BLaER1 treated with 17β-estradiol and CSF1 and Interleukin-3, amounts not matched to agents 10 nM and 100 nM (cell line): ENCODE measurements around the gene OSBPL10.

Experiments
- H3K27ac ChIP-seq, 11 experiments: shearing (Covaris generic); formaldehyde crosslinking; 2 replicates each; pipeline ENCODE4 v1.8.1; 2022
- H3K27me3 ChIP-seq, 11 experiments: shearing (Covaris generic); formaldehyde crosslinking; 2 replicates each; pipeline ENCODE4 v1.8.1; 2022
- H3K36me3 ChIP-seq, 11 experiments: shearing (Covaris generic); formaldehyde crosslinking; 2 replicates each; pipeline ENCODE4 v1.8.1; 2022
- H3K4me1 ChIP-seq, 10 experiments: shearing (Covaris generic); formaldehyde crosslinking; 2 replicates each; pipeline ENCODE4 v1.8.1; 2022
- H3K4me2 ChIP-seq, 11 experiments: shearing (Covaris generic); formaldehyde crosslinking; 2 replicates each; pipeline ENCODE4 v1.8.1; 2022
- H3K4me3 ChIP-seq, 10 experiments: shearing (Covaris generic); formaldehyde crosslinking; 2 replicates each; pipeline ENCODE4 v1.8.1; 2022
- H3K9ac ChIP-seq, 11 experiments: shearing (Covaris generic); formaldehyde crosslinking; 2 replicates each; pipeline ENCODE4 v1.8.1; 2022
- H3K9me3 ChIP-seq, 11 experiments: shearing (Covaris generic); formaldehyde crosslinking; replicated peaks in 1 of 11; 2 replicates each; pipeline ENCODE4 v1.8.1; 2022
- H4K20me1 ChIP-seq, 11 experiments: shearing (Covaris generic); formaldehyde crosslinking; 2 replicates each; pipeline ENCODE4 v1.8.1; 2022
- Cebpa-rat ChIP-seq, 11 experiments: shearing (Covaris generic); IDR thresholded peaks; 2 replicates each; pipeline ENCODE4 v1.8.1; 2022

OSBPL10 gene

GRCh38 chr3:31829010-31829409 is 152.1 kb downstream of the OSBPL10 start:
- no peaks in the 10 kb centered on the region for H3K4me1 ChIP-seq
- no peak overlapping the region for H3K27ac ChIP-seq
- no peaks in the 10 kb centered on the region for H3K27me3 ChIP-seq
- no peak for TF ChIP-seq Cebpa-rat (IDR thresholded peaks at IDR 0.05)
- H3K4me2 ChIP-seq = no peak overlapping the region
- H3K36me3 ChIP-seq = no peaks in the 10 kb centered on the region
- H3K9me3 ChIP-seq = peaks cover 0 to 5% (median 0%) of the 10 kb centered on the region in 11 experiments; a peak in 3 of 22 replicates
- no peak overlapping the region for H3K9ac ChIP-seq
- no peak overlapping the region for H3K4me3 ChIP-seq
- H4K20me1 ChIP-seq = no peaks in the 10 kb centered on the region

DNA sequence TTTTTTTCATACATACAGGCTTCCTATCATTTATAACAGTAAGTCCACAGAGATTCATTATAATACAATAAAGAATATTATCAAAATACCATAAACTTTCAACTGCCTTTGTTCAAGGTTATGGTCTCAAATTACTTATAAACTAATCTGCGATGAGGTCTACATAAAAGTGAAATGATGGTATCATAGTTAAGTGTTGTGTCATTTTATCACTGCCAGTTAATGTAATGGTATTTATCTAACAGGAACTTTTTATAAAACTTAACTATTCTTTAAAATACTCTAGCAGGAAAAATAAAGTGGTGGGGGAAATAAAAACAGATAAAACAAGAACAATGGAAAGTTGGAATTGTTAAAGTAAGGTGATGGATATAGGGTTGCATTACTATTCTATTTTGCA is 153.1 kb downstream of the OSBPL10 start:
- Histone ChIP-seq H3K9me3 (peaks cover 0 to 5% (median 0%) of the 10 kb centered on the region in 11 experiments; a peak in 3 of 22 replicates), H3K4me1 (no peaks in the 10 kb centered on the region), H3K27ac (no peak overlapping the region), H3K27me3 (no peaks in the 10 kb centered on the region), H3K9ac (no peak overlapping the region), H3K4me2 (no peak overlapping the region), H4K20me1 (no peaks in the 10 kb centered on the region), H3K4me3 (no peak overlapping the region), H3K36me3 (no peaks in the 10 kb centered on the region; a peak in 1 of 22 replicates)
- no peak for TF ChIP-seq Cebpa-rat (IDR thresholded peaks at IDR 0.05)

DNA sequence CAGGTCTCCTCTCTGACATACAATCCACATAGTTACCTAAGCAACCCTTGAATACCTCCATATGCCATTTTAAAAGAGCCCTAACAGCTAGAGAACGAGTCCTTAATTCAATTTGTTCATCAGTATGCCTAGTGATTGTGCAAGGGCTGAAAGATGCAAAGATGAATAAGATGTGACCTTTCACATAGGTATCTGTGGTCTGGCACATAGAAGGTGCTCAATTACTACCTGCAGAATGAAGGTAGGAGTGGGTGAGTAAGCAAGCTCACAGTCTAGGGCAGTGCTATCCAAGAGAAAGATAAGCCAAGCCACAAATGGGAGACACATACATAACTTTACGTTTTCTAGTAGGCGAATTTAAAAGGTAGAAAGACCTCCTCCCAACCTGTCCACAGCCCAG is 157.9 kb downstream of the OSBPL10 start:
- Histone ChIP-seq H3K9ac (no peak overlapping the region), H4K20me1 (no peaks in the 10 kb centered on the region), H3K27ac (no peak overlapping the region), H3K27me3 (no peaks in the 10 kb centered on the region), H3K4me3 (no peak overlapping the region), H3K4me1 (0 out of 20 replicates have a peak, but pooled peaks cover 0 to 2% (median 0%) of the 10 kb centered on the region in 10 experiments), H3K4me2 (no peak overlapping the region), H3K9me3 (peaks cover 0 to 6% (median 0%) of the 10 kb centered on the region in 11 experiments; a peak in 5 of 22 replicates), H3K36me3 (no peaks in the 10 kb centered on the region; a peak in 1 of 22 replicates)
- TF ChIP-seq Cebpa-rat (IDR thresholded peaks at IDR 0.05) = no peak

DNA sequence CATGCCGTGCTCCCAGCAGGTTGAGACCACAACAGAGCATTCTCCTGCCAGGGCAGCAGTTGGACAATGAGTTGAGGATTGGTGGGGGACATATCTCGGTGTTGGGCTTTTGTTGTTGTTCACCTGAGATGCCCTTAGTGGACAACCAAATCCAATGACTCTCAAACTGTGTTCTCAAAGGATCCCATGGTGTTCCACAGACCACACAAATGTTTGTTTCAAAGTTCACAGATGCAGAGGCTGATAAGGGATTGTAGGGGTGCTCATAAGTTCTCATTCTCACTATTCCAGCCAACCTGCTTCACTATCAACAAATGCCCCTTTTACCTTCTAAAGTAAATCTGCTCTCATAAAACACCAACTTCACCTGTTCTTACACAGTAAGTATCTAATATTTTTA is 159.9 kb downstream of the OSBPL10 start:
- Histone ChIP-seq H4K20me1 (no peaks in the 10 kb centered on the region), H3K9ac (no peak overlapping the region), H3K9me3 (peaks cover 0 to 21% (median 9%) of the 10 kb centered on the region in 11 experiments; a peak in 13 of 22 replicates), H3K36me3 (no peaks in the 10 kb centered on the region; a peak in 1 of 22 replicates), H3K4me2 (no peak overlapping the region), H3K27ac (no peak overlapping the region), H3K27me3 (no peaks in the 10 kb centered on the region), H3K4me1 (peaks cover 0 to 23% (median 15%) of the 10 kb centered on the region in 10 experiments; a peak in 15 of 20 replicates), H3K4me3 (no peak overlapping the region)
- no peak for TF ChIP-seq Cebpa-rat (IDR thresholded peaks at IDR 0.05)

DNA sequence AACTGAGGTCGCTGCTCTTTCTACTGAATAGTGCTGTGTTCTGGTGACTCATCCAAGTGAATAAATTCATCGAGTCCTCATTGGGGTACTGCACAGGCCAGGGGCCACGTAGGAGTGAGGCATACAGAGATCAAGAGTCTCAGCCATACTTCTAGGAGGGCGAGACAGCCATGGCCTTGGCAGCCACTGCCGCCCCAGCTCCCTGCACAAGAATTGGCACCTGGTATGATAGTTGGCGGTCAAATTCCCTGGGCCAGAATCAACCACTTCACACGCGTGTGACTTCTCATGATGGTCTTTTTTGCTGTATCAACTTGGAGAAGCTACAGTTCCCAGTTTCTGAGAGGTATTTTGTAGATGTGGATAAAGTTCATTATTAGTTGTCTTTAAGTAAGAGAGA is 161.6 kb downstream of the OSBPL10 start:
- Histone ChIP-seq H3K4me2 (no peak overlapping the region), H3K36me3 (no peaks in the 10 kb centered on the region; a peak in 1 of 22 replicates), H4K20me1 (no peaks in the 10 kb centered on the region), H3K9me3 (peaks cover 4 to 25% (median 10%) of the 10 kb centered on the region in 11 experiments; a peak in 17 of 22 replicates), H3K4me1 (peaks cover 0 to 40% (median 30%) of the 10 kb centered on the region in 10 experiments; a peak in 16 of 20 replicates), H3K27me3 (no peaks in the 10 kb centered on the region), H3K27ac (no peak overlapping the region), H3K9ac (no peak overlapping the region), H3K4me3 (no peak overlapping the region)
- no peak for TF ChIP-seq Cebpa-rat (IDR thresholded peaks at IDR 0.05)

DNA sequence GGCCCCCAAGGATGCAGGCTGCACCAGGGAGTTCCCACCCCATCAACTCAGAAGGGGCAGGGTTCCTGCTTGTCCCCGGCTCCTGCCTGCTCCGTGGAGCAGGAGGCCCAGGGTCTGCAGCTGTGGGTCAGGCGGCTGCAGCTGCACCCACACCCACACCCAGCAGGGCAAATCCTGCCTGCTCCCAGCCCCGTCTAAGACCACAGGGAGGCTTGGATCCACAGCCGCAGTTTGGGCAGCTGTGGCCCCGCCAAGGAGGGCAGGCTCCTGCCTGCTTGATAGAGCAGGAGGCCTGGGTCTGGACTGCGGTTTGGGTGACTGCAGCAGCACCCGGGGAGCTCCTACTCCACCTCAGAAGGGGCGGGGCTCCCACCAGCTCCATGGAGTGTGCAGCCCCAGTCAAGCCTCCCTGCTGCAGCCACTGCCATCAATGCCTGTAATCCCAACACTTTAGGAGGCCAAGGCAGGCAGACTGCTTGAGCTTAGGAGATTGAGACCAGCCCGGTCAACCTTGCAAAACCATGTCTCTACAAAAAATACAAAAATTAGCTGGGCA is 163.6 kb downstream of the OSBPL10 start:
- H4K20me1 ChIP-seq = no peaks in the 10 kb centered on the region
- no peak overlapping the region for H3K4me3 ChIP-seq
- no peak overlapping the region for H3K27ac ChIP-seq
- H3K27me3 ChIP-seq = no peaks in the 10 kb centered on the region
- H3K4me1 ChIP-seq = peaks cover 0 to 43% (median 30%) of the 10 kb centered on the region in 10 experiments; a peak in 16 of 20 replicates
- H3K4me2 ChIP-seq = peak overlapping the region in 7 of 11 experiments; percentile 56 to 85 (median 70); a peak in 12 of 22 replicates
- no peaks in the 10 kb centered on the region for H3K36me3 ChIP-seq
- TF ChIP-seq Cebpa-rat (IDR thresholded peaks at IDR 0.05) = no peak
- H3K9me3 ChIP-seq = peaks cover 11 to 37% (median 22%) of the 10 kb centered on the region in 11 experiments; a peak in 18 of 22 replicates
- H3K9ac ChIP-seq = no peak overlapping the region

DNA sequence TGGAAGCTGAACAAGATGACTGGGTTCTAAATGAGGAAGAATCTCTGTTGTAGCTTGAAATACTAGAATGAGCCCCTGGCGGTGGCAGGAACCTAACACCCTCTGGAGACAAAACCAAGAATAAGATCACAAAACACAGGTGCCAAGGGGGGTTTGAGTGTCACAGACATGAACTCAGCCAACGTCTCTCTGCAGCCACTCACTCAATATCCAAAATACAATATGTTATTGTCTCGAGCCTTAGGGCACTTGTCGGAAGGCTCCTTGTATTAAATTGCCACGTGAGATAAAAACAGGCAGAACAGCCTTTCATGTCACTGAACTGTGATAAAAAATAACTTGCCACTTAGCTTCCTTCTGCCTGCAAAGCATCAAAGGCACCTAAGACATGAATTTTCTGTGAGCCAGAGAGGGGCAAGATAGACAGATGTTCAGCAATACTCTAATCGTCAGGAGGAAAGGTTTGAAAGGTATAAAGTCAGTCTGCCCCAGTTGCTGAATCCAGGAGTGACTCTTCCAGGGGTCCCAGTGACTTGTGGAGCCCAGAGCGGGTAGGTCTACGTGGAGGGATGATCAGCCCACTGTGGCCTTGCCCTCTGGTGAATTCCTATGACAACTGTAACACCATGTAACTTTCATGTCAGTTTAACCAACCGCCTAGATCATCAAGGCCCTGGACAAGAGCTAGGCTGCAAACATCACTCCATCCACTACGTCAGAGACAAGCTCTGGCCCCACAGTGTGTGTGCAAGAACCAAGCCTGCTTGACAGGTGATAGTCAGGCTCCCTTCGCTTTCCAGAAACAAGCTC is 165.2 kb downstream of the OSBPL10 start:
- Histone ChIP-seq H3K4me3 (no peak overlapping the region; a peak in 1 of 20 replicates), H3K9me3 (peaks cover 11 to 37% (median 23%) of the 10 kb centered on the region in 11 experiments; a peak in 18 of 22 replicates), H3K36me3 (no peaks in the 10 kb centered on the region), H3K27ac (peak overlapping the region in 1 of 11 experiments; percentile 27; a peak in 1 of 22 replicates), H3K4me1 (peaks cover 0 to 43% (median 30%) of the 10 kb centered on the region in 10 experiments; a peak in 16 of 20 replicates), H3K4me2 (peak overlapping the region in 9 of 11 experiments; percentile 25 to 85 (median 59); a peak in 16 of 22 replicates), H4K20me1 (no peaks in the 10 kb centered on the region), H3K27me3 (no peaks in the 10 kb centered on the region), H3K9ac (peak overlapping the region in 2 of 11 experiments; percentile 6 to 17; a peak in 2 of 22 replicates)
- no peak for TF ChIP-seq Cebpa-rat (IDR thresholded peaks at IDR 0.05)

GRCh38 chr3:31815006-31815405 is 166.1 kb downstream of the OSBPL10 start:
- no peak overlapping the region for H3K9ac ChIP-seq
- H3K9me3 ChIP-seq = peaks cover 11 to 37% (median 23%) of the 10 kb centered on the region in 11 experiments; a peak in 18 of 22 replicates

GRCh38 chr3:31813686-31814085 is 167.4 kb downstream of the OSBPL10 start:
- no peak overlapping the region for H3K4me2 ChIP-seq
- H3K4me3 ChIP-seq = no peak overlapping the region
- no peak for TF ChIP-seq Cebpa-rat (IDR thresholded peaks at IDR 0.05)
- peaks cover 11 to 37% (median 23%) of the 10 kb centered on the region in 11 experiments; a peak in 18 of 22 replicates for H3K9me3 ChIP-seq
- H4K20me1 ChIP-seq = no peaks in the 10 kb centered on the region
- H3K27me3 ChIP-seq = no peaks in the 10 kb centered on the region
- H3K36me3 ChIP-seq = no peaks in the 10 kb centered on the region
- H3K9ac ChIP-seq = no peak overlapping the region
- peaks cover 0 to 43% (median 30%) of the 10 kb centered on the region in 10 experiments; a peak in 16 of 20 replicates for H3K4me1 ChIP-seq
- H3K27ac ChIP-seq = no peak overlapping the region

More at GRCh38 chr3:31815006-31815405, 166.1 kb downstream of the OSBPL10 start:
- Histone ChIP-seq H3K4me3 (no peak overlapping the region; a peak in 1 of 20 replicates), H4K20me1 (no peaks in the 10 kb centered on the region), H3K36me3 (no peaks in the 10 kb centered on the region), H3K4me1 (peaks cover 0 to 43% (median 30%) of the 10 kb centered on the region in 10 experiments; a peak in 16 of 20 replicates), H3K27me3 (no peaks in the 10 kb centered on the region), H3K4me2 (peak overlapping the region in 9 of 11 experiments; percentile 4 to 85 (median 59); a peak in 14 of 22 replicates), H3K27ac (peak overlapping the region in 1 of 11 experiments; percentile 27; a peak in 2 of 22 replicates)
- no peak for TF ChIP-seq Cebpa-rat (IDR thresholded peaks at IDR 0.05)
